SK-N-SH treated with all-trans-retinoic acid at 6 μM for 48 hours (cell line): ENCODE results near the gene ANKUB1.

ENCODE experiments used
- ATAC-seq: fragments of 200-7000 bp; cut with Tn5 transposase; 3 replicates; pipeline ENCODE4 v1.9.1; 2020; ENCODE audit warnings: mild to moderate bottlenecking, moderate library complexity
- ARNTL ChIP-seq: fragments of 450-650 bp; formaldehyde crosslinking; IDR thresholded peaks from 2 replicates; pipeline ENCODE4 v1.5.0; 2020; ENCODE audit warnings: low read depth, mild to moderate bottlenecking, moderate library complexity, borderline replicate concordance
- BACH2 ChIP-seq: fragments of 250-450 bp; sonication (Bioruptor Pico); IDR thresholded peaks from 2 replicates; pipeline ENCODE4 v1.9.0; 2021; ENCODE audit warnings: mild to moderate bottlenecking, borderline replicate concordance
- CREB5 ChIP-seq: fragments of 250-450 bp; sonication (Bioruptor Pico); IDR thresholded peaks from 2 replicates; pipeline ENCODE4 v1.5.1; 2020; ENCODE audit warnings: low read depth, mild to moderate bottlenecking, moderate library complexity
- CSDC2 ChIP-seq: fragments of 250-450 bp; sonication (Bioruptor Pico); IDR thresholded peaks from 2 replicates; pipeline ENCODE4 v1.5.0; 2020; ENCODE audit warnings: mild to moderate bottlenecking, moderate library complexity
- CSRNP3 ChIP-seq: fragments of 250-450 bp; sonication (Bioruptor Pico); IDR thresholded peaks from 2 replicates; pipeline ENCODE4 v1.5.1; 2021; ENCODE audit warnings: mild to moderate bottlenecking, moderate library complexity
- ESRRG ChIP-seq: fragments of 250-450 bp; sonication (Bioruptor Pico); IDR thresholded peaks from 2 replicates; pipeline ENCODE4 v1.6.1; 2021; ENCODE audit warnings: mild to moderate bottlenecking
- GLIS3 ChIP-seq: fragments of 250-450 bp; sonication (Bioruptor Pico); IDR thresholded peaks from 2 replicates; pipeline ENCODE4 v1.5.0; 2020; ENCODE audit warnings: mild to moderate bottlenecking, moderate library complexity
- ISL1 ChIP-seq: fragments of 250-450 bp; sonication (Bioruptor Pico); IDR thresholded peaks from 2 replicates; pipeline ENCODE4 v2.1.2; 2022; ENCODE audit warnings: mild to moderate bottlenecking, moderate library complexity
- OSR1 ChIP-seq: fragments of 250-450 bp; sonication (Bioruptor Pico); IDR thresholded peaks from 2 replicates; pipeline ENCODE4 v1.8.0; 2022; ENCODE audit warnings: moderate library complexity, mild to moderate bottlenecking, inconsistent platforms
- PATZ1 ChIP-seq: fragments of 250-450 bp; sonication (Bioruptor Pico); IDR thresholded peaks from 2 replicates; pipeline ENCODE4 v1.8.0; 2020; ENCODE audit warnings: mild to moderate bottlenecking, moderate library complexity, borderline replicate concordance
- PPARA ChIP-seq: fragments of 250-450 bp; sonication (Bioruptor Pico); IDR thresholded peaks from 2 replicates; pipeline ENCODE4 v1.5.0; 2020; ENCODE audit warnings: mild to moderate bottlenecking, borderline replicate concordance
- RARB ChIP-seq: fragments of 250-450 bp; sonication (Bioruptor Pico); IDR thresholded peaks from 2 replicates; pipeline ENCODE4 v1.8.0; 2021; ENCODE audit warnings: mild to moderate bottlenecking, moderate library complexity
- TCF4 ChIP-seq: fragments of 250-450 bp; sonication (Bioruptor Pico); IDR thresholded peaks from 2 replicates; pipeline ENCODE4 v1.8.0; 2021; ENCODE audit warnings: mild to moderate bottlenecking, moderate library complexity, borderline replicate concordance
- TOX ChIP-seq: fragments of 250-450 bp; sonication (Bioruptor Pico); IDR thresholded peaks from 2 replicates; pipeline ENCODE4 v1.8.0; 2021; ENCODE audit warnings: mild to moderate bottlenecking, moderate library complexity, borderline replicate concordance
- ZC3H10 ChIP-seq: fragments of 250-450 bp; sonication (Bioruptor Pico); IDR thresholded peaks from 2 replicates; pipeline ENCODE4 v1.5.1; 2021; ENCODE audit warnings: mild to moderate bottlenecking, moderate library complexity
- ZFP3 ChIP-seq: fragments of 250-450 bp; sonication (Bioruptor Pico); IDR thresholded peaks from 2 replicates; pipeline ENCODE4 v1.5.0; 2020; ENCODE audit warnings: mild to moderate bottlenecking, moderate library complexity
- ZFP30 ChIP-seq: fragments of 450-650 bp; formaldehyde crosslinking; IDR thresholded peaks from 2 replicates; pipeline ENCODE4 v1.5.0; 2022; ENCODE audit warnings: mild to moderate bottlenecking, moderate library complexity
- ZNF565 ChIP-seq: fragments of 450-650 bp; formaldehyde crosslinking; conservative IDR thresholded peaks from 2 replicates; pipeline ENCODE4 v1.5.0; 2020; ENCODE audit warnings: low read depth, mild to moderate bottlenecking, moderate library complexity
- ZNF70 ChIP-seq: fragments of 450-650 bp; formaldehyde crosslinking; IDR thresholded peaks from 2 replicates; pipeline ENCODE4 v1.5.0; 2020; ENCODE audit warnings: mild to moderate bottlenecking, moderate library complexity
- ZNF8 ChIP-seq: fragments of 450-650 bp; formaldehyde crosslinking; IDR thresholded peaks from 2 replicates; pipeline ENCODE4 v1.5.0; 2020; ENCODE audit warnings: mild to moderate bottlenecking, moderate library complexity

The ANKUB1 gene

DNA sequence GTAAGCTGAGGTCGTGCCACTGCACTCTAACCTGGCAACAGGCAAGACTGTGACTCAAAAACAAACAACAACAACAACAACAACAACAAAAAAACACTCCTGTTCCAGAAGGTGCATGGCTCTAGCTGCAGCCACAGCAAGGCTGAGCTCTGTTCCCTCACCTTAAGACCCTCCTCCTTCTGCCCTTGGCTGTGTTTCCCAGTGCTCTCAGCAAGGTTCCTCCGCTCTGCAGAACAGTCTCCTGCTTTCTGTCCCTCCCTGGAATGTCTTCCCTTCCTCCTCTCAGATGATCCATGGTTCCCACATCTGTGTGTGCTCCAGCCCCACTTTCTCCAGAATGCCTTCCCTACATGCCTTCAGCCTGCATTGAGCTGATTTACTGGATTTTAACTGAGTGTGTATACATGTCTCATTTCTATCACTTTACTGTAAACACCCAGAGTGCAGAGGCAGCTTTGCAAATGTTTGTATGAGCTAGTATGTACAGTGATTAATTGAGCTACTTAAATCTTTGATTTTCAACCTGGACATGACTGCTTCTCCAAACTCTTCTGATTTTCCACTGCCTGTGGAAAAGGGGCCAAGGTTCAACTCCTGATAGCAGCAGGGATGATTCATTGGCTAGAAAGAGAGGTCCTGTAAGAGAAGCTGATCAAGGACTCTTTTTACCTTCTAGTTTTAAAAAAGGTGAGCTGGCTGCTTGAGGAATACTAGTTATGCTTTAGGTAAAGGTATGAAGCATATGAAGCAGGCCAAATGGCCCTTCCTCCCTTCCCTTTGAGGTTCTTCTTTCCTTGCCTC is 14.7 kb downstream of the ANKUB1 start (continued):
- TF ChIP-seq CSRNP3 (no peak), GLIS3 (CRISPR knock-in tag) (no peak), ZC3H10 (CRISPR knock-in tag) (no peak), ARNTL (CRISPR knock-in tag) (no peak), CREB5 (CRISPR knock-in tag) (no peak), ESRRG (no peak), ZFP30 (CRISPR knock-in tag) (no peak), ZNF565 (CRISPR knock-in tag) (no peak), ZFP3 (CRISPR knock-in tag) (no peak)

GRCh38 chr3:149776170-149776569 is 16.2 kb downstream of the ANKUB1 start:
- no peak for ATAC-seq
- TF ChIP-seq ZNF70 (CRISPR knock-in tag) (no peak), ZNF565 (CRISPR knock-in tag) (no peak), ZNF8 (no peak), ESRRG (no peak), ZFP30 (CRISPR knock-in tag) (no peak), PPARA (CRISPR knock-in tag) (no peak), PATZ1 (CRISPR knock-in tag) (no peak), ISL1 (no peak), ZFP3 (CRISPR knock-in tag) (no peak), GLIS3 (CRISPR knock-in tag) (no peak), RARB (CRISPR knock-in tag) (no peak), ARNTL (CRISPR knock-in tag) (no peak), OSR1 (CRISPR knock-in tag) (no peak), TOX (CRISPR knock-in tag) (no peak), CSRNP3 (no peak)

GRCh38 chr3:149772861-149773260 is 19.5 kb downstream of the ANKUB1 start:
- ATAC-seq = no peak
- TF ChIP-seq ZC3H10 (CRISPR knock-in tag) (no peak), ARNTL (CRISPR knock-in tag) (no peak), OSR1 (CRISPR knock-in tag) (no peak), CREB5 (CRISPR knock-in tag) (no peak), ESRRG (no peak), ZNF70 (CRISPR knock-in tag) (no peak), ZFP3 (CRISPR knock-in tag) (no peak), CSDC2 (CRISPR knock-in tag) (no peak), TOX (CRISPR knock-in tag) (no peak), BACH2 (CRISPR knock-in tag) (no peak), RARB (CRISPR knock-in tag) (no peak), ZNF565 (CRISPR knock-in tag) (no peak), TCF4 (CRISPR knock-in tag) (no peak), PPARA (CRISPR knock-in tag) (no peak)
